A673 (cell line): Measurements from ENCODE around the gene MINDY2. TPM values are rescaled to one million over a fixed set of nuclear protein-coding genes. Genes with fewer than 3 reads are reported as not detected.

ENCODE experiments used
- BruUV-seq: library from RNA; stranded (reverse); fragments of 400-500 nt; replicated peaks from 2 replicates; lab custom pipeline; 2021; lab: Mats Ljungman, UMichigan
- CTCF ChIA-PET: fragments of 300-600 bp; sonication (Branson Sonifier 250); formaldehyde crosslinking; loops from one replicate; lab custom pipeline; 2022; ENCODE audit warnings: antibody characterized with exemption; lab: Charles Lee
- POLR2A ChIA-PET: fragments of 300-600 bp; sonication (Branson Sonifier 250); formaldehyde crosslinking; loops from one replicate; lab custom pipeline; 2022; ENCODE audit warnings: antibody characterized with exemption; ENCODE audit not compliant: low non-redundant PET; lab: Charles Lee
- DNase-seq: peaks from one replicate; pipeline ENCODE4 v3.0.0-alpha.2; 2015; ENCODE audit warnings: low spot score
- H3K27ac ChIP-seq: fragments of 200-600 bp; sonication (generic); 2 replicates; pipeline ENCODE4 v1.5.1; 2016; ENCODE audit warnings: mixed run types, low read depth, mild to moderate bottlenecking, mixed read lengths, antibody characterized with exemption, low read length; ENCODE audit not compliant: poor library complexity, severe bottlenecking
- H3K27me3 ChIP-seq: fragments of 200-600 bp; sonication (generic); replicated peaks from 2 replicates; pipeline ENCODE4 v1.6.1; 2017; ENCODE audit warnings: mixed run types, low read depth, mild to moderate bottlenecking, mixed read lengths, antibody characterized with exemption, low read length; ENCODE audit not compliant: insufficient read depth, poor library complexity
- H3K36me3 ChIP-seq: fragments of 200-600 bp; sonication (generic); 2 replicates; pipeline ENCODE4 v1.6.1; 2016; ENCODE audit warnings: mixed run types, mild to moderate bottlenecking, mixed read lengths, antibody characterized with exemption, low read length; ENCODE audit not compliant: insufficient read depth, poor library complexity, severe bottlenecking
- H3K4me1 ChIP-seq: fragments of 200-600 bp; sonication (generic); 2 replicates; pipeline ENCODE4 v1.6.1; 2017; ENCODE audit warnings: mixed run types, mild to moderate bottlenecking, mixed read lengths, antibody characterized with exemption, low read length; ENCODE audit not compliant: insufficient read depth, poor library complexity, severe bottlenecking
- H3K4me3 ChIP-seq: fragments of 200-600 bp; sonication (generic); 2 replicates; pipeline ENCODE4 v1.5.1; 2016; ENCODE audit warnings: low read depth, mixed run types, mild to moderate bottlenecking, mixed read lengths, low read length; ENCODE audit not compliant: poor library complexity, severe bottlenecking
- H3K9me3 ChIP-seq: fragments of 200-600 bp; sonication (generic); 2 replicates; pipeline ENCODE4 v1.6.1; 2016; ENCODE audit warnings: mixed run types, low read depth, mild to moderate bottlenecking, mixed read lengths, antibody characterized with exemption, low read length; ENCODE audit not compliant: poor library complexity, severe bottlenecking
- EZH2 ChIP-seq: fragments of 200-600 bp; sonication (generic); IDR thresholded peaks from 2 replicates; pipeline ENCODE4 v1.6.1; 2017; ENCODE audit warnings: borderline replicate concordance, low read depth, mild to moderate bottlenecking, mixed read lengths, antibody characterized with exemption, low read length; ENCODE audit not compliant: poor library complexity, severe bottlenecking
- intact Hi-C: fragments of 100-400 bp; cut with micrococcal nuclease; formaldehyde crosslinking; loops from one replicate; pipeline ENCODE4 v1.10.0; 2022; ENCODE audit not compliant: unreplicated experiment
- total RNA-seq: library from RNA; stranded (reverse); gene quantifications from 2 replicates; pipeline ENCODE4 v1.2.3, GENCODE V29; 2021
- TF ChIP-seq, protein P1 (sequence below): fragments of 300-800, 200-600 bp; sonication (generic); conservative IDR thresholded peaks from 2 replicates; pipeline ENCODE4 v1.5.1; 2017; ENCODE audit warnings: low read depth, mild to moderate bottlenecking, antibody characterized with exemption, low read length, moderate library complexity, mixed read lengths

The MINDY2 gene
- total RNA-seq, 1 experiment from 2014 or later = 14.1 TPM

DNA sequence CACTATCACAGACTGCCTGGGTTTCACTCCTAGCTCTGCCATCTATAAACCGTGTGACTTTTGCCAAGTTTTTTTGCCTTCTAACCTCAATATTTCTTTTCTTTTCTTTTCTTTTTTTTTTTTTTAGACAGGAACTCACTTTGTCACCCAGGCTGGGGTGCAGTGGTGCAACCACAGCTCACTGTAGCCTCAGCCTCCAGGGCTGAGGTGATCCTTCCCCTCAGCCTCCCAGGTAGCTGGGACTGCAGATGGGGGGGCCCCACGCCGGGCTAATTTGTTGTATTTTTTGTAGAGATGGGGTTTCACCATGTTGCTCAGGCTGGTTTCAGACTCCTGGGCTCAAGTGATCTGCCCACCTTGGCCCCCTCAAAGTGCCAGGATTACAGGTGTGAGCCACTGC, 18.4 kb upstream of the MINDY2 start:
- ChIA-PET CTCF (no interaction called here), POLR2A (no interaction called here)
- H3K36me3 ChIP-seq = no peaks in the 10 kb centered on the region
- no peak for TF ChIP-seq EZH2
- TF ChIP-seq, protein P1, sequence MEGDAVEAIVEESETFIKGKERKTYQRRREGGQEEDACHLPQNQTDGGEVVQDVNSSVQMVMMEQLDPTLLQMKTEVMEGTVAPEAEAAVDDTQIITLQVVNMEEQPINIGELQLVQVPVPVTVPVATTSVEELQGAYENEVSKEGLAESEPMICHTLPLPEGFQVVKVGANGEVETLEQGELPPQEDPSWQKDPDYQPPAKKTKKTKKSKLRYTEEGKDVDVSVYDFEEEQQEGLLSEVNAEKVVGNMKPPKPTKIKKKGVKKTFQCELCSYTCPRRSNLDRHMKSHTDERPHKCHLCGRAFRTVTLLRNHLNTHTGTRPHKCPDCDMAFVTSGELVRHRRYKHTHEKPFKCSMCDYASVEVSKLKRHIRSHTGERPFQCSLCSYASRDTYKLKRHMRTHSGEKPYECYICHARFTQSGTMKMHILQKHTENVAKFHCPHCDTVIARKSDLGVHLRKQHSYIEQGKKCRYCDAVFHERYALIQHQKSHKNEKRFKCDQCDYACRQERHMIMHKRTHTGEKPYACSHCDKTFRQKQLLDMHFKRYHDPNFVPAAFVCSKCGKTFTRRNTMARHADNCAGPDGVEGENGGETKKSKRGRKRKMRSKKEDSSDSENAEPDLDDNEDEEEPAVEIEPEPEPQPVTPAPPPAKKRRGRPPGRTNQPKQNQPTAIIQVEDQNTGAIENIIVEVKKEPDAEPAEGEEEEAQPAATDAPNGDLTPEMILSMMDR = no peak
- no peaks in the 10 kb centered on the region for H3K9me3 ChIP-seq
- H3K27me3 ChIP-seq = no peaks in the 10 kb centered on the region
- no peak overlapping the region for H3K27ac ChIP-seq
- H3K4me3 ChIP-seq = no peak overlapping the region
- H3K4me1 ChIP-seq = peaks cover 2% of the 10 kb centered on the region
- intact Hi-C loops = no loop called here
- DNase-seq = no peak
- no TSS peak for BruUV-seq

DNA sequence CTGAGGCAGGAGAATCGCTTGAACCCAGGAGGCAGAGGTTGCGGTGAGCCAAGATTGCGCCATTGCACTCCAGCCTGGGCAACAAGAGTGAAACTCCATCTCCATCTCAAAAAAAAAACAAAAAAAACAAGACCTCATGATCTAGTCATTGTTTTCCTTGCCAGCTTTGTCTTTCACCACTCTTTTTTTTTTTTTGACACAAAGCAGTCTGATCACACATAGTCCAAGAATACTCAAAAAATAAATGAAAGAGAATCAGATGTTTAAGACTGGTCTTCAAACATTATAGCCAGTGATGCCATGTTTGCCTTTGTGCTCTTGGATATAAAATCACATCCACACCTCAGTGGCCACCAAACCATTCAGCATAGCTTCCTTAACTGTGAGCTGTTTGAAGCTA, 15.8 kb upstream of the MINDY2 start:
- no peaks in the 10 kb centered on the region for H3K36me3 ChIP-seq
- intact Hi-C loops = no loop called here
- no peaks in the 10 kb centered on the region for H3K4me1 ChIP-seq
- no peak for DNase-seq
- no peak overlapping the region for H3K4me3 ChIP-seq
- no peak overlapping the region for H3K27ac ChIP-seq
- ChIA-PET POLR2A (no interaction called here), CTCF (no interaction called here)
- H3K27me3 ChIP-seq = no peaks in the 10 kb centered on the region
- TF ChIP-seq, protein P1 = no peak
- TF ChIP-seq EZH2 = no peak
- no TSS peak for BruUV-seq
- no peaks in the 10 kb centered on the region for H3K9me3 ChIP-seq

DNA sequence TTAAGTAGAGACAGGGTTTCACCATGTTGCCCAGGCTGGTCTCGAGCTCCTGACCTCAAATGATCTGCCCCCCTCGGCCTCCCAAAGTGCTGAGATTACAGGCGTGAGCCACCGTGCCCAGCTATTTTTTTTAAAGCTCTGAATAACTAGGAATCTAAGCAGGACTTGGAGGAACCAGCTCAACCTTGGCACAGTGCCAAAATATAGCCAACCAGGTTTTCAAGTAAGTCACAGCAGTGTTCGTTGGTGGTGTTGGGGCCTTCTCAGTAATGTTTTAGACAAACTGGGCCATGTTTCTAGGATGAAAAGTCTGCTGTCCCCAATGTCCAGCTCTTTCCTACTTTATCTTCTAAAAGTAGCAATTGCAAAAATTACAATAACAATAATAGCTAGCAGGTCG, 15.1 kb upstream of the MINDY2 start:
- POLR2A ChIA-PET = no interaction called here
- no TSS peak for BruUV-seq
- H3K4me1 ChIP-seq = no peaks in the 10 kb centered on the region
- H3K27me3 ChIP-seq = no peaks in the 10 kb centered on the region
- no peak for TF ChIP-seq EZH2
- TF ChIP-seq, protein P1 = no peak
- H3K36me3 ChIP-seq = no peaks in the 10 kb centered on the region
- H3K9me3 ChIP-seq = no peaks in the 10 kb centered on the region
- intact Hi-C loops = no loop called here
- peak; percentile 17 for DNase-seq
- no peak overlapping the region for H3K4me3 ChIP-seq
- H3K27ac ChIP-seq = no peak overlapping the region
- CTCF ChIA-PET = no interaction called here
